ENCODE measurements around the gene MKLN1.

The MKLN1 gene

GRCh38 chr7:131493581-131493980 is 165.9 kb downstream of the MKLN1 start:
- no peak overlapping the region for H2AFZ ChIP-seq (ENCODE audit: low read depth)
- no peak for TF ChIP-seq CTCF (conservative IDR thresholded peaks at IDR 0.05; ENCODE audit: low read depth, low read length)

GRCh38 chr7:131494182-131494581 is 166.5 kb downstream of the MKLN1 start:
- no peak overlapping the region for H3K4me3 ChIP-seq (IDR thresholded peaks at IDR 0.05; ENCODE audit: insufficient read depth, low read depth, low read length)
- H3K4me2 ChIP-seq = no peak overlapping the region
- TF ChIP-seq CTCF (conservative IDR thresholded peaks at IDR 0.05; ENCODE audit: low read depth, low read length) = no peak
- H3K79me2 ChIP-seq (ENCODE audit: insufficient read depth, low read depth) = no peaks in the 10 kb centered on the region
- H3K4me1 ChIP-seq (ENCODE audit: low read depth, poor library complexity, severe bottlenecking) = no peaks in the 10 kb centered on the region
- H4K20me1 ChIP-seq (ENCODE audit: insufficient read depth) = no peaks in the 10 kb centered on the region
- H3K9ac ChIP-seq = no peak overlapping the region
- no peak overlapping the region for H2AFZ ChIP-seq (ENCODE audit: low read depth)
- H3K27me3 ChIP-seq (ENCODE audit: insufficient read depth, low read depth) = no peaks in the 10 kb centered on the region
- no peaks in the 10 kb centered on the region for H3K36me3 ChIP-seq (ENCODE audit: insufficient read depth)
- H3K27ac ChIP-seq = no peak overlapping the region

More at GRCh38 chr7:131493581-131493980, 165.9 kb downstream of the MKLN1 start:
- H3K4me1 ChIP-seq (ENCODE audit: low read depth, poor library complexity, severe bottlenecking) = no peaks in the 10 kb centered on the region
- no peak overlapping the region for H3K27ac ChIP-seq
- H3K4me2 ChIP-seq = no peak overlapping the region
- no peaks in the 10 kb centered on the region for H4K20me1 ChIP-seq (ENCODE audit: insufficient read depth)
- H3K79me2 ChIP-seq (ENCODE audit: insufficient read depth, low read depth) = no peaks in the 10 kb centered on the region
- H3K9ac ChIP-seq = no peak overlapping the region
- H3K36me3 ChIP-seq (ENCODE audit: insufficient read depth) = no peaks in the 10 kb centered on the region
- H3K27me3 ChIP-seq (ENCODE audit: insufficient read depth, low read depth) = no peaks in the 10 kb centered on the region
- H3K4me3 ChIP-seq (IDR thresholded peaks at IDR 0.05; ENCODE audit: insufficient read depth, low read depth, low read length) = no peak overlapping the region

GRCh38 chr7:131495669-131496498 is 168.2 kb downstream of the MKLN1 start:
- no peak for TF ChIP-seq CTCF (conservative IDR thresholded peaks at IDR 0.05; ENCODE audit: low read depth, low read length)
- no peaks in the 10 kb centered on the region for H3K79me2 ChIP-seq (ENCODE audit: insufficient read depth, low read depth)

GRCh38 chr7:131497454-131497853 is 169.8 kb downstream of the MKLN1 start:
- Histone ChIP-seq H4K20me1 (ENCODE audit: insufficient read depth) (no peaks in the 10 kb centered on the region), H3K27ac (no peak overlapping the region), H3K79me2 (ENCODE audit: insufficient read depth, low read depth) (no peaks in the 10 kb centered on the region), H3K27me3 (ENCODE audit: insufficient read depth, low read depth) (no peaks in the 10 kb centered on the region), H3K4me2 (no peak overlapping the region), H2AFZ (ENCODE audit: low read depth) (no peak overlapping the region), H3K4me1 (ENCODE audit: low read depth, poor library complexity, severe bottlenecking) (peaks cover 26% of the 10 kb centered on the region), H3K9ac (no peak overlapping the region), H3K36me3 (ENCODE audit: insufficient read depth) (no peaks in the 10 kb centered on the region), H3K4me3 (IDR thresholded peaks at IDR 0.05; ENCODE audit: insufficient read depth, low read depth, low read length) (no peak overlapping the region)
- no peak for TF ChIP-seq CTCF (conservative IDR thresholded peaks at IDR 0.05; ENCODE audit: low read depth, low read length)

More at GRCh38 chr7:131495669-131496498, 168.2 kb downstream of the MKLN1 start:
- Histone ChIP-seq H3K27me3 (ENCODE audit: insufficient read depth, low read depth) (no peaks in the 10 kb centered on the region), H3K9ac (no peak overlapping the region), H3K4me1 (ENCODE audit: low read depth, poor library complexity, severe bottlenecking) (peaks cover 10% of the 10 kb centered on the region), H3K4me3 (IDR thresholded peaks at IDR 0.05; ENCODE audit: insufficient read depth, low read depth, low read length) (no peak overlapping the region), H3K4me2 (no peak overlapping the region), H4K20me1 (ENCODE audit: insufficient read depth) (no peaks in the 10 kb centered on the region), H3K27ac (no peak overlapping the region), H2AFZ (ENCODE audit: low read depth) (no peak overlapping the region), H3K36me3 (ENCODE audit: insufficient read depth) (no peaks in the 10 kb centered on the region)
